ENCODE results near the gene DNAJC8.

- TF ChIP-seq CTCF (IDR thresholded peaks at IDR 0.05): no peak
- TF ChIP-seq POLR2A (IDR thresholded peaks at IDR 0.05): no peak
Observed at GRCh38 chr1:28161751-28162150, 71.1 kb downstream of the DNAJC8 start.
